Measurements from ENCODE around the gene MRPL24.

- no peak for TF ChIP-seq CREB5 (CRISPR knock-in tag; IDR thresholded peaks at IDR 0.05; ENCODE audit: low read depth)
- no peak for TF ChIP-seq ESRRG (CRISPR knock-in tag; IDR thresholded peaks at IDR 0.05)
- TF ChIP-seq RARB (CRISPR knock-in tag; IDR thresholded peaks at IDR 0.05) = no peak
- TF ChIP-seq TSHZ2 (CRISPR knock-in tag; IDR thresholded peaks at IDR 0.05) = no peak
- no peak for TF ChIP-seq TCF4 (CRISPR knock-in tag; IDR thresholded peaks at IDR 0.05; ENCODE audit: borderline replicate concordance)
- TF ChIP-seq ZC3H10 (CRISPR knock-in tag; IDR thresholded peaks at IDR 0.05) = no peak
- no peak for TF ChIP-seq PATZ1 (CRISPR knock-in tag; IDR thresholded peaks at IDR 0.05; ENCODE audit: borderline replicate concordance)
- no peak for TF ChIP-seq ZFP3 (CRISPR knock-in tag; IDR thresholded peaks at IDR 0.05)
- no peak for TF ChIP-seq ARNTL (CRISPR knock-in tag; IDR thresholded peaks at IDR 0.05; ENCODE audit: borderline replicate concordance, low read depth)
- no peak for TF ChIP-seq ZNF8 (CRISPR knock-in tag; IDR thresholded peaks at IDR 0.05)
- no peak for TF ChIP-seq GLIS3 (CRISPR knock-in tag; IDR thresholded peaks at IDR 0.05)
- no peak for TF ChIP-seq ZFP30 (CRISPR knock-in tag; IDR thresholded peaks at IDR 0.05)
- no peak for TF ChIP-seq ZNF565 (CRISPR knock-in tag; conservative IDR thresholded peaks at IDR 0.05; ENCODE audit: low read depth)
- no peak for TF ChIP-seq SNAI2 (CRISPR knock-in tag; IDR thresholded peaks at IDR 0.05)
Measured at GRCh38 chr1:156745881-156746280, 5.0 kb upstream of the MRPL24 start.

Data from SK-N-SH treated with all-trans-retinoic acid at 6 μM for 48 hours (cell line).